Osteoblast (primary cell): ENCODE measurements around the gene CDC42SE2. TPM values are rescaled to one million over a fixed set of nuclear protein-coding genes. Genes with fewer than 3 reads are reported as not detected.
"Not testable (repeated sequence)": the region's sequence is repeated elsewhere in the genome, so short reads cannot be mapped to it uniquely, and the experiment has no call there.

ENCODE experiments used
- DNase-seq: peaks from one replicate; pipeline ENCODE4 v3.0.0; 2011; ENCODE audit warnings: low spot score, mixed read lengths; ENCODE audit not compliant: insufficient read length; ENCODE audit errors: missing footprints
- H2AFZ ChIP-seq: 2 replicates; pipeline ENCODE4 v1.6.0; 2011; ENCODE audit warnings: mild to moderate bottlenecking, low read length
- H3K27ac ChIP-seq: 2 replicates; pipeline ENCODE4 v1.5.1; 2011; ENCODE audit warnings: mild to moderate bottlenecking, low read depth, low read length, moderate library complexity
- H3K27me3 ChIP-seq: 2 replicates; pipeline ENCODE4 v1.6.0; 2012; ENCODE audit warnings: mild to moderate bottlenecking, control low read depth, inconsistent platforms, low read length, moderate library complexity; ENCODE audit not compliant: insufficient read depth
- H3K36me3 ChIP-seq: 2 replicates; pipeline ENCODE4 v1.5.1; 2011; ENCODE audit warnings: mild to moderate bottlenecking, low read length, control low read depth, moderate library complexity; ENCODE audit not compliant: insufficient read depth
- H3K4me1 ChIP-seq: 2 replicates; pipeline ENCODE4 v1.5.1; 2011; ENCODE audit warnings: mild to moderate bottlenecking, low read length, control low read depth, moderate library complexity; ENCODE audit not compliant: insufficient read depth
- H3K4me2 ChIP-seq: 2 replicates; pipeline ENCODE4 v1.6.0; 2011; ENCODE audit warnings: mild to moderate bottlenecking, low read length; ENCODE audit not compliant: insufficient read depth
- H3K4me3 ChIP-seq: fragments of 200-600 bp; sonication (generic); 3 replicates; pipeline ENCODE4 v1.5.1; 2012; ENCODE audit warnings: mild to moderate bottlenecking, low read length, inconsistent platforms; ENCODE audit not compliant: insufficient read depth
- H3K79me2 ChIP-seq: 2 replicates; pipeline ENCODE4 v1.6.0; 2012; ENCODE audit warnings: mild to moderate bottlenecking, low read length, control low read depth, inconsistent platforms; ENCODE audit not compliant: insufficient read depth
- H3K9me3 ChIP-seq: 2 replicates; pipeline ENCODE4 v1.5.1; 2011; ENCODE audit warnings: low read depth, low read length, control low read depth
- H4K20me1 ChIP-seq: 2 replicates; pipeline ENCODE4 v1.6.0; 2012; ENCODE audit warnings: mild to moderate bottlenecking, low read length, control low read depth; ENCODE audit not compliant: insufficient read depth
- CTCF ChIP-seq: IDR thresholded peaks from 2 replicates; pipeline ENCODE4 v1.5.1; 2011; ENCODE audit warnings: mild to moderate bottlenecking, low read depth, low read length, moderate library complexity; ENCODE audit errors: extremely low read depth
- total RNA-seq: library from RNA; depleted of rRNA; stranded (reverse); fragments of >200 nt; gene quantifications from 2 replicates; pipeline ENCODE4 v1.2.3, GENCODE V29; 2012

CDC42SE2 gene
- total RNA-seq, 1 donor: 22.8 TPM

DNA sequence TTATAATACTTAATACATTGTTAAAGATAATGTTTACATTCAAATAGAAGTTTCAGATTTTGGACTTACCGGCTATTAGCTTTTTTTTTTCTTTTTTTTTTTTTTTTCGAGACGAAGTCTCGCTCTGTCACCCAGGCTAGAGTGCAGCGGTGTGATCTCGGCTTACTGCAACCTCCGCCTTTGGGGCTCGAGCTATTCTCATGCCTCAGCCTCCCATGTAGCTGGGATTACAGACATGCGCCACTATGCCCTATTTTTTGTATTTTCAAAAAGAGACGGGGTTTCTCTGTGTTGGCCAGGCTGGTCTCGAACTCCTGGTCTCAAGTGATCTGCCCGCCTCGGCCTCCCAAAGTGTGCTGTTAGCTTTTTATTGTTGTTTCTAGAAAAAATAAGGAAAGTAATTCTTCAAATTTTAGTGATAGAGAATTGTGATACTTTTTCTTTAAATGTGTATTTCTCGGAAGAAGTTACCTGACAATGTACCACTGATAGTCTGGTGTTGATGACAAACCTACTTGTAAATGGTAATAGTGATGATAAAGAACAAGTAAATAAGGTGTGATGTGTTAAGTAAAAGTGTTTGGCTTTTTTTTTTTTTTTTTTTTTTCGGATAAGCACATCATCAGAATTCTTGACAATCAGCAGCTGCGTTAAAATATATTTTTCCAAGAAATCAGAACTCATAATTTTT lies 2.7 kb downstream of the CDC42SE2 start:
- Histone ChIP-seq H3K4me1 (peaks cover 30% of the 10 kb centered on the region), H2AFZ (no peak overlapping the region), H3K4me3 (no peak overlapping the region), H3K36me3 (no peaks in the 10 kb centered on the region), H3K27ac (no peak overlapping the region), H4K20me1 (peaks cover 18% of the 10 kb centered on the region), H3K4me2 (no peak overlapping the region), H3K79me2 (peaks cover 70% of the 10 kb centered on the region), H3K9me3 (no peaks in the 10 kb centered on the region), H3K27me3 (no peaks in the 10 kb centered on the region)
- TF ChIP-seq CTCF: no peak
- no peak for DNase-seq

DNA sequence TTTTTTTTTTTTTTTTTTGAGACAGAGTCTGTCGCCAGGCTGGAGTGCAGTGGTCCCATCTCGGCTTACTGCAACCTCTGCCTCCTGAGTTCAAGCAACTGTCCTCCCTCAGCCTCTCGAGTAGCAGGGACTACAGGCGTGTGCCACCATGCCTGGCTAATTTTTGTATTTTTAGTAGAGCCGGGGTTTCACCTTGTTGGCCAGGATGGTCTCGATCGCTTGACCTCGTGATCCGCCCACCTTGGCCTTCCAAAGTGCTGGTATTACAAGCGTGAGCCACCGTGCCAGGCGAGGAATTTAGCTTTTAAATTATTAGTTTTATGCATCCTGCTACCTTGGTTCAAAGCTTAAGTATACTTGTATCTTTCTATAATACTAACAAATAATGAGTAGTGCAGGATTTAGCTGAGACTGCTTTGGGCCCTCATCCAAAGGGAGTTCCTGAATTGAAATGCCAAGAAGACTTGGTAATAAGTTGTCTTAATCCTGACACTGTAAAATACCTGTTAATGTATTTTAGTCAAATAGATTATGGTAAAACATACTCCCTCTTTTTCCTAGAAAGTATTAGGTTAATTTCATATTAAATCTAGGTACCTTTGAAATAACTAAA lies 5.0 kb downstream of the CDC42SE2 start:
- DNase-seq: no peak
- H3K27me3 ChIP-seq: no peaks in the 10 kb centered on the region
- no peak overlapping the region for H2AFZ ChIP-seq

DNA sequence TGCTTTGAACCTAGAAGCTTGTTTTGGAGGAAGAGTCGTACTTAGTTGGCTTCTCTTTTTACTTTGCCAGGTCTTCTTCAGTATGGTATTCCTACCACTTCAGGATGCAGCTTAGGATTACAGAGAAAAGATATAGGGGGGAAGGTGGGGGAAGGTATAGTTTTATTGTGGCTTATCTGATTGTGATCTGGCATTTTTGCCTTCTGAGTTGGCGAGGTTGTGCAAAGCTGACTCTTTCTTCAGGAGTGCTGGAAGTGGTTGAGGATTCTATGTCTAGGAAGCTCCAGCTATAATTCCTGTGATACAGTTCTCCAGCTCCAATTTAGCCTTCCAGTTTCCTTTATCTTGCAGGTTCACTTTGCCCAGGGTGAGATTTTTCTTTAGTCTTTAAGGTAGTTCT lies 7.0 kb downstream of the CDC42SE2 start:
- H3K27me3 ChIP-seq: no peaks in the 10 kb centered on the region
- no peak overlapping the region for H3K27ac ChIP-seq
- peak overlapping the region; percentile 20 for H3K4me2 ChIP-seq
- peaks cover 9% of the 10 kb centered on the region for H4K20me1 ChIP-seq
- no peak for TF ChIP-seq CTCF
- H3K79me2 ChIP-seq: peaks cover 86% of the 10 kb centered on the region
- H3K4me1 ChIP-seq: peaks cover 15% of the 10 kb centered on the region
- no peak overlapping the region for H3K4me3 ChIP-seq
- H3K9me3 ChIP-seq: no peaks in the 10 kb centered on the region
- H3K36me3 ChIP-seq: no peaks in the 10 kb centered on the region
- peak; percentile 45 for DNase-seq
- H2AFZ ChIP-seq: no peak overlapping the region

More for the DNA sequence above, 5.0 kb downstream of the CDC42SE2 start:
- Histone ChIP-seq H3K9me3 (no peaks in the 10 kb centered on the region), H3K27ac (no peak overlapping the region), H3K4me2 (no peak overlapping the region), H3K4me1 (peaks cover 27% of the 10 kb centered on the region), H4K20me1 (peaks cover 18% of the 10 kb centered on the region), H3K36me3 (no peaks in the 10 kb centered on the region), H3K4me3 (no peak overlapping the region), H3K79me2 (peaks cover 86% of the 10 kb centered on the region)
- no peak for TF ChIP-seq CTCF

- H3K4me2 ChIP-seq, H4K20me1 ChIP-seq, H3K9me3 ChIP-seq, H3K36me3 ChIP-seq, H3K27ac ChIP-seq, H3K27me3 ChIP-seq, H3K4me3 ChIP-seq, H2AFZ ChIP-seq, DNase-seq: not testable (repeated sequence)
- H3K79me2 ChIP-seq: peaks cover 82% of the 10 kb centered on the region
- peaks cover 15% of the 10 kb centered on the region for H3K4me1 ChIP-seq
These were observed 8.0 kb downstream of the CDC42SE2 start for GRCh38 chr5:131271888-131272287.
